Esophagus squamous epithelium (tissue), 5 donors: ENCODE results near the gene HOXA10. TPM values are rescaled to one million over a fixed set of nuclear protein-coding genes. Genes with fewer than 3 reads are reported as not detected.
A peak's percentile ranks its signal among the peaks of the same experiment; 100 is the strongest.

ENCODE experiments used
- DNase-seq: peaks from one replicate; lab custom pipeline; 2025; lab: John Stamatoyannopoulos, UW
- H3K27ac ChIP-seq, 4 donors: fragments of 200-600 bp; sonication (generic); one replicate each; pipeline ENCODE4 v1.5.1; 2016 to 2019; ENCODE audit warnings: mild to moderate bottlenecking in 1 of 4
- H3K27me3 ChIP-seq, 4 donors: fragments of 200-600 bp; sonication (generic); 1 replicate in 3 of 4; 2 replicates in 1 of 4; pipeline versions ENCODE4 v1.5.1 to v1.6.0; 2017 to 2021; ENCODE audit warnings: antibody characterized with exemption in 1 of 4
- H3K36me3 ChIP-seq, 3 donors: fragments of 200-600 bp; sonication (generic); one replicate each; pipeline ENCODE4 v1.5.1; 2016 to 2019
- H3K4me1 ChIP-seq, 3 donors: fragments of 200-600 bp; sonication (generic); one replicate each; pipeline ENCODE4 v1.5.1; 2017 to 2019
- H3K4me3 ChIP-seq, 4 donors: fragments of 200-600 bp; sonication (generic); 1 replicate in 3 of 4; 2 replicates in 1 of 4; pipeline ENCODE4 v1.5.1; 2016 to 2019; ENCODE audit warnings: mild to moderate bottlenecking in 2 of 4, moderate library complexity in 1 of 4
- H3K9me3 ChIP-seq, 3 donors: fragments of 200-600 bp; sonication (generic); one replicate each; pipeline ENCODE4 v1.5.1; 2016 to 2019
- CTCF ChIP-seq, 6 experiments: fragments of 450-650 bp in 4 of 6; fragments of 200-600 bp in 2 of 6; sonication (generic) in 2 of 6; IDR thresholded peaks; one replicate each; pipeline ENCODE4 v1.5.1; 2016 to 2019; ENCODE audit warnings: antibody characterized with exemption in 6 of 6, mild to moderate bottlenecking in 4 of 6, moderate library complexity in 4 of 6
- POLR2A ChIP-seq, 4 donors: fragments of 450-650 bp; IDR thresholded peaks; one replicate each; pipeline ENCODE4 v1.6.1; 2017; ENCODE audit warnings: antibody characterized with exemption in 4 of 4, mild to moderate bottlenecking in 4 of 4, moderate library complexity in 3 of 4
- WGBS, 2 donors: methylation state at CpG; one replicate each; pipeline ENCODE4 v1.1.5; 2018; 5-methylcytosine and 5-hydroxymethylcytosine counted together
- intact Hi-C: fragments of 100-400 bp; cut with DNase I; formaldehyde crosslinking; loops from one replicate; pipeline ENCODE4 v1.15.0; 2022
- total RNA-seq, 4 donors: library from RNA; depleted of rRNA; stranded (reverse); fragments of >200 nt; gene quantifications; one replicate each; pipeline ENCODE4 v1.1.0, GENCODE V29; 2016
- donor health status: DM: yes; HTN: yes; CAD: no.

HOXA10 gene
- total RNA-seq, 4 donors from 2014 or later, result not detected

- Histone ChIP-seq H3K27me3 (peaks cover 27 to 99% (median 69%) of the 10 kb centered on the region in 4 donors), H3K36me3 (no peaks in the 10 kb centered on the region), H3K27ac (no peak overlapping the region), H3K9me3 (no peaks in the 10 kb centered on the region), H3K4me1 (peaks cover 24 to 64% (median 41%) of the 10 kb centered on the region in 3 donors), H3K4me3 (peak overlapping the region in 2 of 4 donors; percentile 41 to 51)
- no peak for DNase-seq
- intact Hi-C loops, result loop anchor here (10.0 kb wide), 1 partner anchor 1309 kb away; no protein-coding TSS in a partner anchor
- TF ChIP-seq POLR2A (IDR thresholded peaks at IDR 0.05) (no peak), CTCF (IDR thresholded peaks at IDR 0.05) (no peak)
- 47 to 55% methylated on average over 12 of the region's 12 CpGs for WGBS, 2 donors
These were observed 10.1 kb downstream of the HOXA10 start for GRCh38 chr7:27164045-27164366.

- TF ChIP-seq CTCF (IDR thresholded peaks at IDR 0.05) (no peak), POLR2A (IDR thresholded peaks at IDR 0.05) (no peak)
- WGBS, 2 donors, result 65 to 78% methylated on average over 18 to 20 of the region's 24 CpGs
- Histone ChIP-seq H3K27me3 (peaks cover 26 to 99% (median 72%) of the 10 kb centered on the region in 4 donors), H3K4me1 (peaks cover 24 to 61% (median 41%) of the 10 kb centered on the region in 3 donors), H3K36me3 (no peaks in the 10 kb centered on the region), H3K4me3 (no peak overlapping the region), H3K9me3 (no peaks in the 10 kb centered on the region), H3K27ac (no peak overlapping the region)
- no peak for DNase-seq
- intact Hi-C loops, result loop anchor here (10.0 kb wide), 1 partner anchor 1309 kb away; no protein-coding TSS in a partner anchor
These were observed 10.7 kb downstream of the HOXA10 start for GRCh38 chr7:27163288-27164044.

- peaks cover 28 to 99% (median 72%) of the 10 kb centered on the region in 4 donors for H3K27me3 ChIP-seq
- no peak overlapping the region for H3K4me3 ChIP-seq
- WGBS, 2 donors, result 73 to 80% methylated on average over 7 of the region's 7 CpGs
- DNase-seq, result no peak
- TF ChIP-seq POLR2A (IDR thresholded peaks at IDR 0.05) (no peak), CTCF (IDR thresholded peaks at IDR 0.05) (no peak)
- no peaks in the 10 kb centered on the region for H3K36me3 ChIP-seq
- no peak overlapping the region for H3K27ac ChIP-seq
- intact Hi-C loops, result loop anchor here (10.0 kb wide), 1 partner anchor 1308 kb away; no protein-coding TSS in a partner anchor
- peaks cover 24 to 66% (median 41%) of the 10 kb centered on the region in 3 donors for H3K4me1 ChIP-seq
- no peaks in the 10 kb centered on the region for H3K9me3 ChIP-seq
These were observed 11.4 kb downstream of the HOXA10 start for GRCh38 chr7:27162561-27163287.

GRCh38 chr7:27161721-27162560 is 12.2 kb downstream of the HOXA10 start:
- 36 to 55% methylated on average over 10 to 15 of the region's 30 CpGs for WGBS, 2 donors
- peaks cover 24 to 71% (median 41%) of the 10 kb centered on the region in 3 donors for H3K4me1 ChIP-seq
- DNase-seq, result no peak

More at GRCh38 chr7:27161721-27162560, 12.2 kb downstream of the HOXA10 start:
- H3K4me3 ChIP-seq, result peak overlapping the region in 1 of 4 donors; percentile 61
- intact Hi-C loops, result loop anchor here (10.0 kb wide), 1 partner anchor 1307 kb away; no protein-coding TSS in a partner anchor
- H3K27me3 ChIP-seq, result peaks cover 28 to 99% (median 69%) of the 10 kb centered on the region in 4 donors
- no peak for TF ChIP-seq CTCF (IDR thresholded peaks at IDR 0.05)
- no peak overlapping the region for H3K27ac ChIP-seq
- H3K36me3 ChIP-seq, result no peaks in the 10 kb centered on the region
- H3K9me3 ChIP-seq, result no peaks in the 10 kb centered on the region
